Measurements from ENCODE around the gene DCUN1D2. TPM values are rescaled to one million over a fixed set of nuclear protein-coding genes. Genes with fewer than 3 reads are reported as not detected.

The DCUN1D2 gene
- total RNA-seq, 1 experiment from 2014 or later: 38.6 TPM

- POLR2A ChIA-PET (ENCODE audit: low non-redundant PET): no interaction called here
- Histone ChIP-seq H3K27me3 (replicated peaks; ENCODE audit: insufficient read depth, low read depth, low read length, poor library complexity) (no peaks in the 10 kb centered on the region), H3K4me1 (ENCODE audit: insufficient read depth, low read length, poor library complexity, severe bottlenecking) (peaks cover 15% of the 10 kb centered on the region), H3K4me3 (ENCODE audit: low read depth, low read length, poor library complexity, severe bottlenecking) (no peak overlapping the region), H3K36me3 (ENCODE audit: insufficient read depth, low read length, poor library complexity, severe bottlenecking) (peaks cover 56% of the 10 kb centered on the region), H3K27ac (ENCODE audit: low read depth, low read length, poor library complexity, severe bottlenecking) (no peak overlapping the region), H3K9me3 (ENCODE audit: low read depth, low read length, poor library complexity, severe bottlenecking) (no peaks in the 10 kb centered on the region)
- no TSS peak for BruUV-seq (replicated peaks)
- intact Hi-C loops (cut with micrococcal nuclease; ENCODE audit: unreplicated experiment): no loop called here
- CTCF ChIA-PET: no interaction called here
- TF ChIP-seq CTCF (conservative IDR thresholded peaks at IDR 0.05; ENCODE audit: low read depth, low read length) (no peak), EZH2 (IDR thresholded peaks at IDR 0.05; ENCODE audit: borderline replicate concordance, low read depth, low read length, poor library complexity, severe bottlenecking) (no peak)
- DNase-seq (ENCODE audit: low spot score): no peak
These were observed 5.1 kb upstream of the DCUN1D2 start for GRCh38 chr13:113495494-113496210.

- BruUV-seq (replicated peaks): no TSS peak
- CTCF ChIA-PET: no interaction called here
- Histone ChIP-seq H3K36me3 (ENCODE audit: insufficient read depth, low read length, poor library complexity, severe bottlenecking) (peaks cover 34% of the 10 kb centered on the region), H3K27me3 (replicated peaks; ENCODE audit: insufficient read depth, low read depth, low read length, poor library complexity) (no peaks in the 10 kb centered on the region), H3K9me3 (ENCODE audit: low read depth, low read length, poor library complexity, severe bottlenecking) (no peaks in the 10 kb centered on the region), H3K4me1 (ENCODE audit: insufficient read depth, low read length, poor library complexity, severe bottlenecking) (peaks cover 18% of the 10 kb centered on the region), H3K27ac (ENCODE audit: low read depth, low read length, poor library complexity, severe bottlenecking) (no peak overlapping the region), H3K4me3 (ENCODE audit: low read depth, low read length, poor library complexity, severe bottlenecking) (no peak overlapping the region)
- intact Hi-C loops (cut with micrococcal nuclease; ENCODE audit: unreplicated experiment): no loop called here
- no peak for TF ChIP-seq EZH2 (IDR thresholded peaks at IDR 0.05; ENCODE audit: borderline replicate concordance, low read depth, low read length, poor library complexity, severe bottlenecking)
- TF ChIP-seq CTCF (conservative IDR thresholded peaks at IDR 0.05; ENCODE audit: low read depth, low read length): no peak
- DNase-seq (ENCODE audit: low spot score): peak; percentile 58
- POLR2A ChIA-PET (ENCODE audit: low non-redundant PET): no interaction called here
These were observed 2.9 kb upstream of the DCUN1D2 start for GRCh38 chr13:113493315-113493951.

GRCh38 chr13:113491982-113492381 lies 1.5 kb upstream of the DCUN1D2 start:
- Histone ChIP-seq H3K36me3 (ENCODE audit: insufficient read depth, low read length, poor library complexity, severe bottlenecking) (peaks cover 19% of the 10 kb centered on the region), H3K4me1 (ENCODE audit: insufficient read depth, low read length, poor library complexity, severe bottlenecking) (peaks cover 18% of the 10 kb centered on the region), H3K27ac (ENCODE audit: low read depth, low read length, poor library complexity, severe bottlenecking) (peak overlapping the region; percentile 89), H3K9me3 (ENCODE audit: low read depth, low read length, poor library complexity, severe bottlenecking) (no peaks in the 10 kb centered on the region), H3K4me3 (ENCODE audit: low read depth, low read length, poor library complexity, severe bottlenecking) (peak overlapping the region; percentile 94), H3K27me3 (replicated peaks; ENCODE audit: insufficient read depth, low read depth, low read length, poor library complexity) (no peaks in the 10 kb centered on the region)
- intact Hi-C loops (cut with micrococcal nuclease; ENCODE audit: unreplicated experiment): no loop called here
- no peak for DNase-seq (ENCODE audit: low spot score)
- BruUV-seq (replicated peaks): no TSS peak
- POLR2A ChIA-PET (ENCODE audit: low non-redundant PET): no interaction called here
- CTCF ChIA-PET: no interaction called here
- TF ChIP-seq EZH2 (IDR thresholded peaks at IDR 0.05; ENCODE audit: borderline replicate concordance, low read depth, low read length, poor library complexity, severe bottlenecking): no peak
- no peak for TF ChIP-seq CTCF (conservative IDR thresholded peaks at IDR 0.05; ENCODE audit: low read depth, low read length)
